Inflammatory macrophage treated with lipopolysaccharide for 1 hour (primary cell): ENCODE data around the gene ZNF827.
A peak's percentile ranks its signal among the peaks of the same experiment; 100 is the strongest.
"Not testable (repeated sequence)": the region's sequence is repeated elsewhere in the genome, so short reads cannot be mapped to it uniquely, and the experiment has no call there.

Experiments used
- DNase-seq, 2 donors: peaks; one replicate each; pipeline ENCODE4 v3.0.0-alpha.2; 2020 to 2022

ZNF827 gene

DNA sequence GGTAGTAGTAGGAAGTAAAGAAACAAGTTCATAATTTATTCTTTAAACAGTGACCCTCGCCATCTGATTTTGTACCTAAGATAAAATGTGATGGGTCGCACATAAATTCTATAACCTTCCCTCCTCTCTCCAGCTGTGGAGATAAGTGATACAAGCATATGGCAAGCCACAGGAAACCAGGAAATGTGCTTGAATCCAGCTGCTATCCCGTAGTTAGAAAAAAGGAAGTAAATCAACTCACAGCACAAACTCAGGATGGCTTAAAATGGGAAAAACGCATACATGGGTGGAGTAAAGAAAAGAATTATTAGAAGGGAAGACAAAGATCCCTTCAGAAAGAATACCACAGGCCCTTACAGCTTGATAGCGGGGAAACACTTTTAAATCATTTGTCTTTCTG lies 78.2 kb downstream of the ZNF827 start:
- no peak for DNase-seq

- DNase-seq = no peak
Observed at GRCh38 chr4:145859926-145860325, 78.7 kb downstream of the ZNF827 start.

DNA sequence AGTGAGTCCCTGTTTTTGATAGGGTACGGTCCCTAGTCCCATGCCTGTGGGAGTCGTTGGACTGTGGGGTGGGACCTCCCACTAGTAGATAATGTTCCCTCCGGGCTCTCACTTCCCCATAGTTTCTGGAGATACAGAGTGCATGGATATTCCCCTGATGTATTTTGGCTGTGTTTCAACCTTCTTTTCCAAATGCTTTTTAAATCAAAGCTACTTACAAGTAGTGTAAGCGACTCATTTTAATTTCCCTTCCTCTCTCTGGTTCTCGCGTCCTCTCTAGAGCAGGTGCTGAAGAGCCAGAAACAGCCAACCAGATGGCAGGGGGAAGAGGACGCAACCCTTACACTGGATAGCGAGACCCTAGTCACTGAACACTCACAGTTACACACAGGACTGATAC lies 79.2 kb downstream of the ZNF827 start:
- no peak for DNase-seq

DNA sequence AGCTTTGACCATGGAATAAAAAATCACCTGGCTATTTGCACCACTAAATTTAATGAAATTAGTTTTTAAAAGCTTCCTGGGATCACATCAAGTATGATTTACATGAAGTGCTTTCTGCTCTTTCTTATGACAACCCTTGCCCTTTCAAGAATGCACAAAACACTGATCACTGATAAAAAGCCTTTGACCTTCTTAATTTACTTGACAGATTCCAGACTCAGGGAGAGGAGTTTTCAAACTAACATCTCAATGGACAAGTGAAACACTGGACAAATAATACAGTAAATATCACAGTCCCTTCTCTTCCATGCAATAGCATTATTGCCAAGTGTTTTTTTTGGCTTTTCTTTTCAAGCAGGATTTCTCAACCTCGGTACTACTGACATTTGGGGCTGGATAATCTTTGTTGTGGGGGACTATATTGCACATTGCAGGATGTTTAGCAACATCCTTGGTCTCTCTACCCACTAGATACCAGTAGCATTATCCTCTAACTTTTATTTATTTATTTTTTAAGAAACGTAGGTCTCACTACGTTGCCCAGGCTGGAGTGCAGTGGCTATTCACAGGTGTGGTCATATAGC lies 86.3 kb downstream of the ZNF827 start:
- no peak for DNase-seq

GRCh38 chr4:145851511-145852201 lies 87.0 kb downstream of the ZNF827 start:
- DNase-seq = no peak

DNA sequence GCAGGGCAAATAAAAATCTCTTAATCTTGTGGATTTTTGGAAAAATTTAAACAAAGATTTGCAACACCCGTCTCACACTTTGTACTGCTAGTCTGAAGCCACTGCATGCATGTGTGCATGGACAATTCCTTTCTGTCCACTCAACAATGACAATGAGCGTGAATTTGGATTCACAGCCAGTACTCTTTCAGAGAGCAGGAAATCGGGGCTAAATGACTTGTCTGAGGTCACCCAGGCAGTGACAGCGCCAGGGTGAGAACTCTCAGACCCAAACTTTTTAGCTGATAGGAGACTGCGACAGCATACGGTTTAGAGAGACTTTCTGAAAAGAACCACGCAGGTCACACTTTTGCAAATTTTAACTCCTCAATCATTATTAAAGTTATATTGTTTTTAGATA lies 90.9 kb downstream of the ZNF827 start:
- DNase-seq = no peak

DNA sequence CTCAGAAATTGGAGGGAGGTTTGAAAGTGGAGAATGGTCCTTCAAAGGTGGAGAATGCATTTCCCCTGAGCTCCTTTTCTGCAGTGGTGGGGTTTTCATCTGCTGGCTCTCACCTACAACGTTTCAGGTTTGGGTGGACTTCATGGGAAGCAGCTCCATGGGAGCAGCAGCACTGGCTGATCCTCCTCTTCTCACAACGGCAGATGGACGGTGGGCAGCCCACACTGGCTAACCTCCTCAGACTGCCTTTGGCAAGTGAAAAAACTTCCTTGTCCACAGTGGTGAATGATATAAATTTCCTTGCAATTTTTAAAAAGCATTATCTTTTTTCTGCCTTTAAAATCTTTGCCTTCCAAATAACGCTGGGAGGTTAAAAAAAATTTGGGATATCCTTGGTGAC lies 93.5 kb downstream of the ZNF827 start:
- no peak for DNase-seq

- DNase-seq = no peak
Observed at GRCh38 chr4:145843639-145844038, 95.0 kb downstream of the ZNF827 start.

- no peak for DNase-seq
Observed at GRCh38 chr4:145843148-145843547, 95.5 kb downstream of the ZNF827 start.

GRCh38 chr4:145842224-145842887 lies 96.3 kb downstream of the ZNF827 start:
- no peak for DNase-seq

- DNase-seq = no peak
Observed at GRCh38 chr4:145840801-145841200, 97.8 kb downstream of the ZNF827 start.

DNA sequence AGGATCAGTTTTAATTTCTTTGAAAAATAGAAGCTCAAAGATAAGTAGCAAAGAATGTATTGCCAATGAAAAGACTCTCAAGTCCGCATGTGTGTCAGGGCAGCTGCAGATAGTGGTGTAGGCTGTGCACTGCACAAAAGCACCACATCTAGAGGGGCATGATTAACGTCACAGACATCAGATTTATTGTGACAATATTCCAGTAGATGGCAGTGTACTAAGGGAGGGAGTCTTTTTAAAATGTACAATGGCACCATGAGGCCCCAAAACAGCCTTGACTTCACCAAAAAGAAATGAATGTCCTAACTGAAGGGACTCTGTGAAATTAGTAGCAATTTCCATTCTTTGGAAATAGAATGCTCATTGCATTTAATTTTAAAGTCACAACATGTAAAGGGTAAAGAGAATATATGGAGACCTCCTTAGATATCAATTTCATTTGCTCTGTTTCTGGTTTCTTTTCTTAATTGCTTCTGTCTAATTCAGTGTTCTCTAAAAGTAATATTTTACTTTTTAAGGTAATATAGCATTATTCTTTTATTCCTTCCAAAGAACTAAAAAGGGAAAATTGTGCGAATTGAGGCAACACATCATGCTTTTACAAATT lies 98.4 kb downstream of the ZNF827 start:
- peak; percentile 37 to 52 for DNase-seq

DNA sequence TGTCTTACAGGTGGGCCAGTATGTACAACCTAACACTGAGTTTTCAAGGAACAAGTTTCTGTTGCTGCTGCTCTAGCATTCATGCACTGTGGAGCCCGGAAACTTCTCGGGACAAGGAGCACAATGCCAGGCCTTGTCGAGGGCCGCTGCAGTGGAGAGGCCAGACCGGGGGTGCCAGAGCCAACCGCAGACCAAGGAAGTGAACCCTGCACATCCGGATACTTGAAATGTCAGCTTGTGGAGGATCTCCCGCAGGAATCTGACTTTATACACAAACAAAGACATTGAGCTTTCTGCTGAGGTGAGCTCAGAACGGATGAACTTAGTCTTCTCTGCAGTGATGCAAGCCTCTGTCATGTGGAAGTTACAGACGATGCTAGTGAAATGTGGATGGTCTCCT lies 99.5 kb downstream of the ZNF827 start:
- no peak for DNase-seq

DNA sequence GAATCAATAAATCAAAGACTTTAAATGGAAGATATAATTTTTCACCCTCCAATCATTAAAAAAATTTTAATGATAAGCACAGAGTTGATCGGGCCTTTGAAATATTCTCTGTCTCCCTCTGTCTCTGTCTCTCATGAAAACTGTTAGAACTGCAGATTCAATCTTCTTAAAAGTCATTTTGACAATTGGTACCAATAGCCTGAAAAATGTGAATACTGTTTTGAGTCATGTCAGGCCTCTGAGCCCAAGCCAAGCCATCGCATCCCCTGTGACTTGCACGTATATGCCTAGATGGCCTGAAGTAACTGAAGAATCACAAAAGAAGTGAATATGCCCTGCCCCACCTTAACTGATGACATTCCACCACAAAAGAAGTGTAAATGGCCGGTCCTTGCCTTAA lies 106.2 kb downstream of the ZNF827 start:
- DNase-seq = not testable (repeated sequence)

GRCh38 chr4:145830699-145831098 lies 107.9 kb downstream of the ZNF827 start:
- DNase-seq = peak; percentile 46 to 61

- DNase-seq = peak in 1 of 2 donors; percentile 8
Observed at GRCh38 chr4:145829629-145830395, 108.8 kb downstream of the ZNF827 start.

DNA sequence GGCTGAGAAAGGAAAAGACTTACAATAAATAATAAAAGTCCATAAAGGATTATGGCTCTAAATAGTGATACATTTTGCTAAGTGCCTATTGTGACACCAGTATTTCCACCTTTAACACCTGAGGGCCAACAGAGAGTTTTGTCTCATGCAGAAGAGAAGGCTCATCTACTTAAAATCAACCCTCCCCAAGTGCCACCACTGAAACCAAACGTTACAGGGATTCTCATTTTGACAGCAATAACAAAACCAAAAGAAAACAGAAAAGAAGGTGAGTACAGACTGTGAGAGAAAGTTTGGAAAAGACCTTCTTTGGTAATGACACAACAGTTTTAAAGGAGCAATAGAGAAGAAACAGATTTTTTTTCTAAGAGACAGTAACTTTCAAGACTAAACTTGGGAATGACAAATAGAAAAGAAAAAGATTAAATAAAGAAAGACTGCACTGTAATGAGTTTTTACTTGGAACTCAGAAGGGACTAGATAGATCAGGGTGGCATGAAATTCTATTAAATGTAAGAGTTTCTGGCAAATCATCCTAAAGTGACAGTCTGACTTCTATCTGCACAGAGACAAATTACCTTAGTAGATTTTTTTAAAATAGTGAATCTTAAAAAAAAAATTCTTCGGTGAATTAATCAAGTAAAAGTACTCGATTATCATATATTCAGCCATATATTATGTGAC lies 109.7 kb downstream of the ZNF827 start:
- DNase-seq = no peak

DNA sequence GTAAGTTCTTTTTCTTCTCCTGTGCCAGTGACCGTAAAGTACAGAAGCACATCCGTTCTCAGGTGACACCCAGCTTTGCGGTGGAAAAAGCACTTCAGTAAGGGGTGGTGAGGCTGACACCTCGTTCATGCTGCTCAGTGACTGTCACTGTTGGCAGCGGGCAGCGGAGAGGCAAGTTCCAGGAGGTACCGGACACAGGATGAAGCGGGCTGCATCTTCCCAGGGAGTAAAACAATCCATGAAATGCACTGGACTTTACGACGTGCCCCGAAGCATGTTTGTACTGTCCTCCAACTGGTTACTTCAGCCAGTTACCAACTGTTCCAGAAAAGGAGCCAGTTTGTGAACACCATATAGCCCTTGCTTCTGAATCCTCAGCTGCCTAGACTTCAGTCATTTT lies 110.7 kb downstream of the ZNF827 start:
- DNase-seq = no peak

DNA sequence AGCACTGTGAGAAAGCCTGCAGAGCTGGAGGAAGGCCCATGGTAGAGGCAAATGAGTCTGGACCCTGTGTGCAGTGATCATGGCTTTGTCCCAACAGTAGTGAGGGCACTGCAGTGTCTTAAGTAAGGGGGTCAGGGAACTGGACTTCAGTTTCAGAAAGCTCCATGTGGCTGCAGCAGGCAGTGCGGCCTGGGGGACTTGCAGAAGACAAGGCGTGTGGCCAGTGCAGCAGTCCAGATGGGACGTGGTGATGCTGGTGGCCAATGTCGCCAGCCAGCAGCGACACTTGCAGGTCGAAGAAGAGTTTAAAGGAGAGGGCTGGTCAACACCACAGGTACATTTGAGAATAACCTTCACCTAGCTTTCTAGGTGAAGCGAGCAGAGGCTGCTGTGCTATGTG lies 113.4 kb downstream of the ZNF827 start:
- no peak for DNase-seq

- no peak for DNase-seq
Observed at GRCh38 chr4:145824463-145824862, 114.2 kb downstream of the ZNF827 start.

- no peak for DNase-seq
Observed at GRCh38 chr4:145823743-145824142, 114.9 kb downstream of the ZNF827 start.

GRCh38 chr4:145822581-145822980 lies 116.0 kb downstream of the ZNF827 start:
- DNase-seq = no peak

DNA sequence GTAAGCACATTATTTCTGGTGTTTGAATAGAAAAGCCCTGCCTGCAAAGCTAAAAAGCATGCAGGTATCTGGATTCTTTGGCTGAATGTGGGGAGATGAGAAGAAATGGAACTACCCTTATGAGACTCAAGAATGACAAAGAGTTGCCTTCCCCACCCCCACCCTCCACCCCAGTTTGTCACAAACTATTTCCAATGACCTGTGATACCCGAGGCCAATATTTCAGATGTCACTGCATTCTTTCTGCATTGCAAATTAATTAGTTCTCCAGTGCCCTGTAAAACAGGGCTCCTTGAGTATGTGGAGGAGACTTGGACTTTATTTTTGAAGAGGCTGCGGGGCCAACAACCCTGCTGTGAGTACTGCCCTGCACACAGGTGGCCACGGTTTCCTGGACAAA lies 116.4 kb downstream of the ZNF827 start:
- no peak for DNase-seq
